HG02623 (cell line): ENCODE measurements around the gene DHRS3.

ENCODE experiments used
- ATAC-seq: cut with Tn5 transposase; IDR thresholded peaks from one replicate; pipeline ENCODE4 v1.9.1; 2021; ENCODE audit warnings: moderate library complexity; ENCODE audit not compliant: unreplicated experiment

Gene DHRS3

DNA sequence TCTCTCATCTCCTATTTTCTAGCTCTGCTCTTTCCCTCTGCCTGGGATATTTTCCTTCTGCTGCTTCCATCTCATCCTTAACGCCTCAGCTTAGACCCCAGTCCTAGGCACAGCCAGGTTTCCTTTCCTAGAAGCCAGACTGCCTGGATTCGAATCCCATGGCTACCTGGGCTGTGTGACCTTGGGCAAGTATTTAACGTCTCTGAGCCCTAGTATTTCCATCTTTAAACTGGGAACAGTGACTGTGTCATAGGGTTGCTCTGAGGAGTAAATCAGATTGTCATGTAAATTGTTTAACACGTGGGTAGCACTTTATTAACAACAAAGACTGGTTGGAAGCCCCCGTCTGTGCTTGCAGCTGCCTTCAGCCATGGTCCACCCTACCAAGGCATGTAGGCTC, 18.4 kb downstream of the DHRS3 start:
- ATAC-seq: no peak

GRCh38 chr1:12598974-12599373, 19.0 kb downstream of the DHRS3 start:
- no peak for ATAC-seq

DNA sequence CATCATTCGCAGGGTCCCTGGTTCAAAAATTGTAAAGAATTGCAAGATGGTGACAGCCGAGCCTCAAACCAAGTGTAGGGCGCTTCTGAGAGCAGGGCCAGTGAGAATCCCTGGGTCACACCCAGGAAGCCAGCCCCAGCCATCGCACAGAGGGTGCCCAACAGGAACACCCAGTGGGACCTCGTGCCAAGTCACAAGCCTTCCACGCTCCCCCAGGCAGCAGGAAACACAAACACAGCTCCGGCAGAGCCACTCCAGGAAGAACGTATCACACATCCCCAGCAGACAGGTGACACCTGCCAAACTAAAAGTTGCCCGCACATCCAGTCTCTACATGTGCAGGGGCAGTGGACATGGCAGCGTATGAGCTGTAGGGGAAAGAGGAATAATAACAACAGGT, 20.2 kb downstream of the DHRS3 start:
- ATAC-seq: no peak

- ATAC-seq: no peak
Measured at GRCh38 chr1:12596007-12596821, 21.8 kb downstream of the DHRS3 start.

DNA sequence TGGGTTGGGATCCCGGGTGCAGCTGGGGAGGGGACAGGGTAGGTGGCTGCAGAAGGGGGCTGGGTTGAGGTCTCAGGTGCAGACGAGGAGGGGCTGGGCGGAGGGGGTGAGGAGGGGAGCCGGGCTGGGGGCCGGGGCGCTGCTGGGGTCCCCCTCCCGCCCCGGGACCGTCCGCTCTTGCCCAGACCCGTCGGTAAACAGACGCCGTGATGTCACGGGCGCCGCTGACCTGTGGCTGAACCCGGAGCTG, 22.3 kb downstream of the DHRS3 start:
- ATAC-seq: no peak

- ATAC-seq: no peak
Measured at GRCh38 chr1:12594966-12595756, 22.8 kb downstream of the DHRS3 start.

- ATAC-seq: no peak
Measured at GRCh38 chr1:12594490-12594889, 23.5 kb downstream of the DHRS3 start.

DNA sequence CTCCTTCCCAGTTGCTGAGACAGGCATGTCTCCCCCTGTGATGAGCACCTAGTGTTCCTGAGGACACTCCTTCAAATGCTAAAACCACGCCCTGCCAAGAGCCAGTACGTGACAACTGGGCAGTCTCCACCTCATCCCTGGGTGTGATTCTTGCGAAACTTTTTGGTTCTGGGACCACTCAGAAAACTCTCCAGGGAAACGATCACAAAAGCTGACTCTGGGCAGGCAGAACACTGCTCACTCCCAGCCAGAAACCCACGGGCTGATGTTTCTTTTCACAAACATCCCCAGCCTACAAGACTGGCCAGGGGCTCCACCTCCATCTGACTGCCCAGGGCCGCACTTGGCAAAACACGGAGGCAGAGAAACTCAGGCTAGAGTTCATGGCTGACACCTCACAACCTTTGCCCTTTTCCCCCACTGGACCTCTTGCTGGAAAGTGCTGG, 24.4 kb downstream of the DHRS3 start:
- no peak for ATAC-seq

GRCh38 chr1:12592496-12592895, 25.5 kb downstream of the DHRS3 start:
- no peak for ATAC-seq

DNA sequence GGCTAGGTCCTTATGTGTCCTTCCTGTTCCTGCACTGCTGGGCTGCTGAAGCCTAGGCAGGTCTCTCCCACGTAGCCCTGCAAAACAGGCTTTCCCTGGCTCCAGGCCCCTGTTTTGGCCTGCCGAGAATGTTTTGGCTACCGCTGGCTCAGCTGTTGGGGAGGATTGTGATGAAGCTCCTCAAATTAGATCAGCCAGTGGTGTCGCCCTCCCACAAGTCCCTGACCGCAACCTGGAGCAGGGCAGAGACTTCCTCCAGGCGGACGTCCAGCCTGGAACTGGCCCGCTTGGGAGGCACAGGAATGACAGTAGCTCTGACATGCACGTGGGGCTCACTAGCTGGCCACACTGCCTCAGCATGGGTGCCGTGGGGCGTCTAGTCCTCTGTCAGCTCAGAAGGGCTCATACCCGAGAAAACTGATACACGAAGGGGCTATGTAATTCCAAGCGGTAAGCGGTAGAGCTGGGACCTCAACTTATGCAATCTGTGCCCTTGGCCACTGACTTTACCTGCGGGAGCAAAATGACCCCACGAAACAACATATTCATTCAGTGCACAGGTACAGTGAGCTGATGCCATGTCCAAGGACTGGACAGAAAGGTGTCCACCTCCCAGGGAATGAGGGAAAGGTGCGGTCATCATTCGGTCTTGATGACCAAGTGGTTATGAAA, 26.6 kb downstream of the DHRS3 start:
- no peak for ATAC-seq

GRCh38 chr1:12588695-12589094, 29.3 kb downstream of the DHRS3 start:
- no peak for ATAC-seq

- ATAC-seq: no peak
Measured at GRCh38 chr1:12587981-12588640, 29.9 kb downstream of the DHRS3 start.

DNA sequence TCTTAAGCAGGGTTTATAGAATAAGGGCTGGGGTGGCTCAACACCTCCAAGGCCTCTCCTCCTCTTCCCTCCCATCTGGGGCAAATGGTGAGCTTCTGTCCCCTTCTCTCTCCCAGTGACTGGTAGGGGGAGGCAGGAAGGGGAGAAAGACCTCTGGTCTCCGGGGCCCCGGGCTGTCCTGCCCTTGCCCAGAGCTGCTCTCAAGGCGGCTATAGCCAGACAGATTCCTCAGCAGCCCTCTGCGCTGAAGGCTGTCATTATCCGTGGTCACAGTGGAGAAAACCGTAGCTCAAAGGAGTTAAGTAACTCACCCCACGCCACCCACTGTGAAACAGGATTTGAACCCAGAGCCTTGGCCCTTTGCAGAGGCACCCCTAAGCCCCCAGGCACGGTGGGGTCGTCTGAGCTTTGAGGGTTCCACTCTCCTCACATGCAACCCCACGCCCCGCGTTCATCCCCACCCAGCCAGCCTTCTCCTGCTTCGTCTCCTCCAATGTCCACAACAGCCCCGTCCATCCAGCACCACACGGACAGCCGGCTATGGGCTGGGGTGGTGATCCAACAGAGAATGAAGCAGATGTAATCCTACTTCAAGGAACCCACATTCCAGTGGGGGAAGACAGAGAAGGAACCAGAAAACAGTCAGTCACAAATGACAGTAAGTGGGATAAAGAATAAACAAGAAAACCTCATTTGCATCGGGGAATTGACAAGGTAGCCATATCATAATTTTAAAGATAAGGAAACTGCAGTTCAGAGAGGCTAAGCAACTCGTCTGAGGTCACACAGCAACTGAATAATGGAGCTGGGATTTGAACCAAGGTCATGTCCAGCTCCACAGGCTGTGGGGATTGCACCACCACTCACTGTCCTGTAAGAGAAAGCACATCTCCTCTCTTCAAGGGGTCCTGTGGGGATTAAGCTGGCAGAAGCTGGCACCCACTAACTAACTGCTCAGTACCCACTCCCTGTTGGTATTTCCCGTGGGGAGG, 31.8 kb downstream of the DHRS3 start:
- ATAC-seq: no peak

DNA sequence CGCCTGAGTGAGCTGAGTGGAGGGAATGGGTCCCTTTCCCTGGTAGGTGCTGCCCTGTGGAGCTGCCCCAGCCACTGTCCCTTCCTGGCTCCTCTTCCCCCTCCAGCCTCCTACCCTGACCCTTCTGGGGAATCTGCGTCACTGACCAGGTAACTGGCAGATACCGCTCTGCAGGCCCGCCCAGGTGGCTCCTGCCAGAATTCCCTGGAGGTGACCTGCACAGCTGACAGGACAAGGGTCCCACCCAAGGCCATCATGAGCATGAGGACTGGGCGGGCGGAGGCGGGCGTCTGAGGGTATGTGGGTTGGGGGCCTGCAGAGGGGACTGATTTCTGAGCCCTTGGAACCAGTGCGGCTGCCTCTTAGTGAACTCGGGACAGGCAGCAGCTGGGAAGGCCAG, 32.5 kb downstream of the DHRS3 start:
- no peak for ATAC-seq

DNA sequence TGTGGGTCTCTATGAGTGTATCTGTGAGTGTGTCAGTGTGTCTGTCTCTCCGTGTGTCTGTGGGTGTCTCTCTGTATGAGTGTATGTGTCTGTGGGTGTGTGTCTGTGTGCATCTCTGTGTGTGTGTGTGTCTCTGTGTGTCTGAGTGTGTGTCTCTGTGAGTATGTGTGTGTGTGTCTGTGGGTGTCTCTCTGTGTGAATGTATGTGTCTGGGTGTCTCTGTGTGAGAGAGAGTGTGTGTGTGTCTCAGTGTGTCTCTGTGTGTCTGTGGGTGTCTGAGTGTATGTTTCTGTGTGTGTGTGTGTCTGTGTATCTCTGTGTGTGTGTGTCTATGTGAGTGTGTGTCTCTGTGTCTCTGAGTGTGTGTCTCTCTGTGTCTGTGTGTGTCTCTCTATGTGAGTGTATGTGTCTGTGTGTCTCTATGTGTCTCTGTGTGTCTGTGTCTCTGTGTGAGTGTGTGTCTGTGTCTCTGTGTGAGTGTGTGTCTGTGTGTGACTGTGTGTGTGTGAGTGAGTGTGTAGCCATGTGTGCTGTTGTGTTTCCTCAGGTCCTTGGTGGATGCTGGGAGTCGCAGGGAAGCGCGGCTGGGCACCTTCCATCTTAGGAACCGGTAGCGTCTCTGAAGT, 33.0 kb downstream of the DHRS3 start:
- no peak for ATAC-seq

DNA sequence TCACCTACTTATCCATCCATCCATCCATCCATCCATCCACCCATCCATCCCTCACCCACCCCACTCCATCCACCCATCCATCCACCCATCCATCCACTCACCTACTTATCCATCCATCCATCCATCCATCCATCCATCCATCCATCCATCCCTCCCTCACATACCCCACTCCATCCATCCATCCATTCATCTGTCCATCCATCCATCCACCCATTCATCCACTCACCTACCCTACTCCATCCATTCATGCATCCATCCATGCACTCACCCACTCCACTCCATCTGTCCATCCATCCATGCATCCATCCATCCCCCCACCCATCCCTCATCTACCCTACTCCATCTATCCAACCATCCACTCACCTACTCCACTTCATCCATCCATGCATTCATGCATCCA, 34.5 kb downstream of the DHRS3 start:
- no peak for ATAC-seq

DNA sequence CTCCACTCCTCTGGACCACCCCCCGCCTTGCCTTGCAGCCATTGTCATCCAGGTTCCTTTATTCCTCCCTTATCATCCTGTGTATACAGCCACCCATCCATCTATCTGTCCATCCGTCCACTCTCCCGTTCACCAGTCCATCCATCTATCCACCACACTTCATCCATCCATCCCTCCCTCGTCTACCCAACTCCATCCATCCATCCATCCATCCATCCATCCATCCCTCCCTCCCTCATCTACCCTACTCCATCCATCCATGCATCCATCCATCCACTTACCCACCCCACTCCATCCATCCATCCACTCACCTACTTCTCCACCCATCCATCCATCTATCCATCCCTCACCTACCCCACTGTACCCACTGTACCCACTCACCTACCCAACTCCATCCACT, 35.4 kb downstream of the DHRS3 start:
- ATAC-seq: no peak

DNA sequence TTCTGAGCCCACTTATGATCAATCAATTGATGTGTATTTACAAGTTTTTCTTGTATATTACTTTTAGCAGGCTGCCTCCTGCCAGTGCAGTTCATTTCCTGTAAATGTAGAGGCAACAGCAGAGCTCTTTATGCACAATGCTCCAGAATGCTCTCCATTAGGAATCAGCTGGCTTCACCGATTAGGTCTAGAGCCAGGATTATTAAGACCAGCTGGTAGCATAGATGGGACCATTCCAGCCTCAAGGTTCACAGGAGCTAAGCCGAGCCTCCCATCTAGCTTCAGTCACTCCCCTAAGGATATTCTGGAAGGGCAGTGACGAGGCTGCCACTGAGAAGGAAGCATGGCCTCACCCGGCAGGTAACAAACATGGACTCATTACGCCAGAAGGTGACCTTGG, 36.8 kb downstream of the DHRS3 start:
- ATAC-seq: no peak

DNA sequence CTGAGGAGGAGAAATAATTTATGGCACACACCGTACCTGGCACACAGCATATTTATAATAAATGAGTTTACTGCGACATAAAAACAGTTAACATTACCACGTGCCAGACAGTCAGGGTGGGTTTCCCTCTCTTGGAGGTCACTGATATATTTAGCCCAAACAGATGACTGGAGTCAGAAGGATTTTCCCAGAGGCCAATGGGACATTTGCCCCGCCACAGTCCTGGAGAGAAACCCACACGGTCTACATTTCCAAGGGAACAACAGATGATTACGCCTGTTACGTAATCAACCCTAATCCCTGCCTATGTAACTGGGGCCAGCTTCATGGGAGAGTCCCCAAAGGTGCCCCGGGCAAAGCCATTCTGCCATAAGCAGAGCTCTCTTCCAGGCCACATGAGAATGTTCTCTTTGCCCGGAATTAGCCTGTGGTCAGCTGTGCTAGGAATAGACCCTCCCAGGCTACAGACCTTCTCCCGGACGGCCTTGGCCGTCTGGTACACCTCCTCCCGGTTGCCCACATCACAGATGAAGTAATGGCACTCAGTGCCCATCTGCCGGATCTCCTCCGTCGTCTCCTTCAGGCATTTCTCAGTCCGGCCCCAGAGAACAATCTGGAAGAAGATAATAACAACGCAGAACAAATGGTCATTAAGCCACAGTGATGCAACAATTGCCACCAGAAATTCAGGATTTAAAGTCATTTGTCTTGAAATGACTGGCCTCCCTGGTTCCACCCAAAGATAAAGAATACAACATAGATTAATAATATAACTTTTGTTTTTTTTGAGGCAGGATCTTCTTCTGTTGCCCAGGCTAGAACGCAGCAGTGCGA, 37.7 kb downstream of the DHRS3 start:
- no peak for ATAC-seq
